ENCODE results near the gene SLC28A3.

Gene SLC28A3

GRCh38 chr9:84264307-84265029, 76.1 kb downstream of the SLC28A3 start:
- H3K4me1 Mint-ChIP-seq (ENCODE audit: low read depth): peaks cover 15% of the 10 kb centered on the region
- no peak overlapping the region for H3K4me3 Mint-ChIP-seq
- H3K27ac Mint-ChIP-seq: no peak overlapping the region
- H3K36me3 Mint-ChIP-seq (ENCODE audit: low read depth): no peaks in the 10 kb centered on the region
- no peaks in the 10 kb centered on the region for H3K9me3 Mint-ChIP-seq
- H3K27me3 Mint-ChIP-seq (ENCODE audit: low read depth): no peaks in the 10 kb centered on the region

- Mint-ChIP-seq H3K9me3 (no peaks in the 10 kb centered on the region), H3K27me3 (ENCODE audit: low read depth) (peaks cover 6% of the 10 kb centered on the region), H3K4me3 (no peak overlapping the region), H3K27ac (no peak overlapping the region), H3K4me1 (ENCODE audit: low read depth) (peaks cover 10% of the 10 kb centered on the region), H3K36me3 (ENCODE audit: low read depth) (no peaks in the 10 kb centered on the region)
Observed at GRCh38 chr9:84261070-84261746, 79.3 kb downstream of the SLC28A3 start.

- H3K4me3 Mint-ChIP-seq: no peak overlapping the region
- no peak overlapping the region for H3K27ac Mint-ChIP-seq
- H3K4me1 Mint-ChIP-seq (ENCODE audit: low read depth): peaks cover 4% of the 10 kb centered on the region
- H3K27me3 Mint-ChIP-seq (ENCODE audit: low read depth): peaks cover 15% of the 10 kb centered on the region
- H3K36me3 Mint-ChIP-seq (ENCODE audit: low read depth): no peaks in the 10 kb centered on the region
- no peaks in the 10 kb centered on the region for H3K9me3 Mint-ChIP-seq
Observed at GRCh38 chr9:84258371-84258770, 82.2 kb downstream of the SLC28A3 start.

GRCh38 chr9:84255696-84256095, 84.9 kb downstream of the SLC28A3 start:
- no peak overlapping the region for H3K4me3 Mint-ChIP-seq
- no peaks in the 10 kb centered on the region for H3K9me3 Mint-ChIP-seq
- no peaks in the 10 kb centered on the region for H3K36me3 Mint-ChIP-seq (ENCODE audit: low read depth)
- peaks cover 28% of the 10 kb centered on the region for H3K27me3 Mint-ChIP-seq (ENCODE audit: low read depth)
- H3K4me1 Mint-ChIP-seq (ENCODE audit: low read depth): no peaks in the 10 kb centered on the region
- no peak overlapping the region for H3K27ac Mint-ChIP-seq

GRCh38 chr9:84254972-84255371, 85.6 kb downstream of the SLC28A3 start:
- peaks cover 28% of the 10 kb centered on the region for H3K27me3 Mint-ChIP-seq (ENCODE audit: low read depth)
- no peak overlapping the region for H3K4me3 Mint-ChIP-seq
- H3K4me1 Mint-ChIP-seq (ENCODE audit: low read depth): no peaks in the 10 kb centered on the region
- H3K27ac Mint-ChIP-seq: no peak overlapping the region
- no peaks in the 10 kb centered on the region for H3K9me3 Mint-ChIP-seq
- no peaks in the 10 kb centered on the region for H3K36me3 Mint-ChIP-seq (ENCODE audit: low read depth)

GRCh38 chr9:84251921-84252320, 88.6 kb downstream of the SLC28A3 start:
- H3K9me3 Mint-ChIP-seq: peaks cover 6% of the 10 kb centered on the region
- peaks cover 30% of the 10 kb centered on the region for H3K27me3 Mint-ChIP-seq (ENCODE audit: low read depth)
- H3K27ac Mint-ChIP-seq: no peak overlapping the region
- H3K4me1 Mint-ChIP-seq (ENCODE audit: low read depth): no peaks in the 10 kb centered on the region
- H3K4me3 Mint-ChIP-seq: no peak overlapping the region
- no peaks in the 10 kb centered on the region for H3K36me3 Mint-ChIP-seq (ENCODE audit: low read depth)

GRCh38 chr9:84241817-84242373, 98.7 kb downstream of the SLC28A3 start:
- Mint-ChIP-seq H3K4me3 (no peak overlapping the region), H3K9me3 (peaks cover 14% of the 10 kb centered on the region), H3K27me3 (ENCODE audit: low read depth) (peaks cover 17% of the 10 kb centered on the region), H3K36me3 (ENCODE audit: low read depth) (peaks cover 4% of the 10 kb centered on the region), H3K27ac (no peak overlapping the region), H3K4me1 (ENCODE audit: low read depth) (no peaks in the 10 kb centered on the region)

- H3K4me3 Mint-ChIP-seq: no peak overlapping the region
- no peak overlapping the region for H3K27ac Mint-ChIP-seq
- peaks cover 19% of the 10 kb centered on the region for H3K9me3 Mint-ChIP-seq
- peaks cover 4% of the 10 kb centered on the region for H3K36me3 Mint-ChIP-seq (ENCODE audit: low read depth)
- peaks cover 13% of the 10 kb centered on the region for H3K27me3 Mint-ChIP-seq (ENCODE audit: low read depth)
- no peaks in the 10 kb centered on the region for H3K4me1 Mint-ChIP-seq (ENCODE audit: low read depth)
Observed at GRCh38 chr9:84239343-84239742, 101.2 kb downstream of the SLC28A3 start.

GRCh38 chr9:84238652-84239051, 101.9 kb downstream of the SLC28A3 start:
- peaks cover 19% of the 10 kb centered on the region for H3K9me3 Mint-ChIP-seq
- peaks cover 4% of the 10 kb centered on the region for H3K36me3 Mint-ChIP-seq (ENCODE audit: low read depth)
- no peaks in the 10 kb centered on the region for H3K4me1 Mint-ChIP-seq (ENCODE audit: low read depth)
- H3K27ac Mint-ChIP-seq: no peak overlapping the region
- no peak overlapping the region for H3K4me3 Mint-ChIP-seq
- H3K27me3 Mint-ChIP-seq (ENCODE audit: low read depth): peaks cover 6% of the 10 kb centered on the region

- no peaks in the 10 kb centered on the region for H3K4me1 Mint-ChIP-seq (ENCODE audit: low read depth)
- peaks cover 4% of the 10 kb centered on the region for H3K36me3 Mint-ChIP-seq (ENCODE audit: low read depth)
- H3K27me3 Mint-ChIP-seq (ENCODE audit: low read depth): peaks cover under 1% of the 10 kb centered on the region
- H3K4me3 Mint-ChIP-seq: no peak overlapping the region
- peaks cover 19% of the 10 kb centered on the region for H3K9me3 Mint-ChIP-seq
- no peak overlapping the region for H3K27ac Mint-ChIP-seq
Observed at GRCh38 chr9:84235511-84235910, 105.0 kb downstream of the SLC28A3 start.

GRCh38 chr9:84230355-84231145, 110.0 kb downstream of the SLC28A3 start:
- no peaks in the 10 kb centered on the region for H3K36me3 Mint-ChIP-seq (ENCODE audit: low read depth)
- no peak overlapping the region for H3K4me3 Mint-ChIP-seq
- H3K4me1 Mint-ChIP-seq (ENCODE audit: low read depth): no peaks in the 10 kb centered on the region
- peaks cover 4% of the 10 kb centered on the region for H3K27me3 Mint-ChIP-seq (ENCODE audit: low read depth)
- no peaks in the 10 kb centered on the region for H3K9me3 Mint-ChIP-seq
- no peak overlapping the region for H3K27ac Mint-ChIP-seq

- Mint-ChIP-seq H3K9me3 (no peaks in the 10 kb centered on the region), H3K27me3 (ENCODE audit: low read depth) (peaks cover 8% of the 10 kb centered on the region), H3K27ac (no peak overlapping the region), H3K4me1 (ENCODE audit: low read depth) (no peaks in the 10 kb centered on the region), H3K36me3 (ENCODE audit: low read depth) (no peaks in the 10 kb centered on the region), H3K4me3 (no peak overlapping the region)
Observed at GRCh38 chr9:84229191-84229590, 111.4 kb downstream of the SLC28A3 start.

- Mint-ChIP-seq H3K9me3 (no peaks in the 10 kb centered on the region), H3K4me1 (ENCODE audit: low read depth) (no peaks in the 10 kb centered on the region), H3K27me3 (ENCODE audit: low read depth) (peaks cover 12% of the 10 kb centered on the region), H3K36me3 (ENCODE audit: low read depth) (no peaks in the 10 kb centered on the region), H3K4me3 (no peak overlapping the region), H3K27ac (no peak overlapping the region)
Observed at GRCh38 chr9:84228130-84228720, 112.3 kb downstream of the SLC28A3 start.

- no peak overlapping the region for H3K27ac Mint-ChIP-seq
- H3K4me1 Mint-ChIP-seq (ENCODE audit: low read depth): no peaks in the 10 kb centered on the region
- H3K4me3 Mint-ChIP-seq: no peak overlapping the region
- H3K9me3 Mint-ChIP-seq: no peaks in the 10 kb centered on the region
- H3K36me3 Mint-ChIP-seq (ENCODE audit: low read depth): no peaks in the 10 kb centered on the region
- H3K27me3 Mint-ChIP-seq (ENCODE audit: low read depth): peaks cover 14% of the 10 kb centered on the region
Observed at GRCh38 chr9:84226126-84226525, 114.4 kb downstream of the SLC28A3 start.

Measured in T-helper 1 cell treated with Interleukin-12 subunit alpha and Interleukin-12 subunit beta and Interleukin-4 antibody, amounts not matched to agents 30 μg/mL and 1 μg/mL, for 36 hours (primary cell).